ENCODE results near the gene EHD4. TPM values are rescaled to one million over a fixed set of nuclear protein-coding genes. Genes with fewer than 3 reads are reported as not detected.

The EHD4 gene
- total and polyA plus RNA-seq, 2 experiments from 2014 or later: 27.3 to 34.7 TPM

DNA sequence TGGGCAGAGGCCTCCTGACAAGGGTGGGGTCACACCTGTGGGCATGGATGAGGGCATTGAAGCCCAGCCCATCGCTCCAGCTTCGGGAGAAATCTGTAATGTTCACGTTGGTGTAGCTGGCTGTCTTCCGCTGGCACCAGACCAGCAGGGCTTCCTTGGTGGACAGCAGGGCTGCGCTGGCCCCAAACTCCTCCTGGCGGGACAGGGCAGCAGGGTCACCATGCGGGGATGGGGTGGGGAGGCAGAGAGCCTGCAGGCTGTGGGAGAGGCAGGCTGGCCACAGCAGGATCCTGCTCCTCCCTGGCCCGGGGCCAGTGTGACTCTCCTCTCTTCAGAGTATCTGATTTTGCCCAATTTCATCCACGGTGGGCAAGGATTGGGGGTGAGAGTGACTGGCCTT lies 84.5 kb downstream of the EHD4 start:
- Histone ChIP-seq H3K27me3 (no peaks in the 10 kb centered on the region), H3K9me2 (replicated peaks; ENCODE audit: insufficient read depth) (no peaks in the 10 kb centered on the region), H3K4me2 (no peak overlapping the region), H4K20me1 (ENCODE audit: insufficient read depth, poor library complexity, severe bottlenecking) (no peaks in the 10 kb centered on the region), H3K4me1 (ENCODE audit: insufficient read depth) (no peaks in the 10 kb centered on the region), H3K36me3 (replicated peaks; ENCODE audit: insufficient read depth, low read depth) (no peaks in the 10 kb centered on the region), H3K79me2 (no peaks in the 10 kb centered on the region), H3K27ac (no peak overlapping the region), H2AFZ (no peak overlapping the region), H3K4me3 (no peak overlapping the region), H3K9me3 (ENCODE audit: low read depth) (no peaks in the 10 kb centered on the region)
- 84% methylated on average over 7 of the region's 9 CpGs for WGBS (ENCODE audit: low lambda C conversion rate, missing lambda C conversion rate)
- DNase-seq (ENCODE audit: low spot score): no peak
- TF ChIP-seq EZH2phosphoT487 (IDR thresholded peaks at IDR 0.05; ENCODE audit: low read depth, severe bottlenecking, unreplicated experiment) (no peak), EZH2 (IDR thresholded peaks at IDR 0.05; ENCODE audit: borderline replicate concordance) (no peak)
- TF ChIP-seq, protein P1, sequence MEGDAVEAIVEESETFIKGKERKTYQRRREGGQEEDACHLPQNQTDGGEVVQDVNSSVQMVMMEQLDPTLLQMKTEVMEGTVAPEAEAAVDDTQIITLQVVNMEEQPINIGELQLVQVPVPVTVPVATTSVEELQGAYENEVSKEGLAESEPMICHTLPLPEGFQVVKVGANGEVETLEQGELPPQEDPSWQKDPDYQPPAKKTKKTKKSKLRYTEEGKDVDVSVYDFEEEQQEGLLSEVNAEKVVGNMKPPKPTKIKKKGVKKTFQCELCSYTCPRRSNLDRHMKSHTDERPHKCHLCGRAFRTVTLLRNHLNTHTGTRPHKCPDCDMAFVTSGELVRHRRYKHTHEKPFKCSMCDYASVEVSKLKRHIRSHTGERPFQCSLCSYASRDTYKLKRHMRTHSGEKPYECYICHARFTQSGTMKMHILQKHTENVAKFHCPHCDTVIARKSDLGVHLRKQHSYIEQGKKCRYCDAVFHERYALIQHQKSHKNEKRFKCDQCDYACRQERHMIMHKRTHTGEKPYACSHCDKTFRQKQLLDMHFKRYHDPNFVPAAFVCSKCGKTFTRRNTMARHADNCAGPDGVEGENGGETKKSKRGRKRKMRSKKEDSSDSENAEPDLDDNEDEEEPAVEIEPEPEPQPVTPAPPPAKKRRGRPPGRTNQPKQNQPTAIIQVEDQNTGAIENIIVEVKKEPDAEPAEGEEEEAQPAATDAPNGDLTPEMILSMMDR (IDR thresholded peaks at IDR 0.05; ENCODE audit: poor library complexity): no peak

DNA sequence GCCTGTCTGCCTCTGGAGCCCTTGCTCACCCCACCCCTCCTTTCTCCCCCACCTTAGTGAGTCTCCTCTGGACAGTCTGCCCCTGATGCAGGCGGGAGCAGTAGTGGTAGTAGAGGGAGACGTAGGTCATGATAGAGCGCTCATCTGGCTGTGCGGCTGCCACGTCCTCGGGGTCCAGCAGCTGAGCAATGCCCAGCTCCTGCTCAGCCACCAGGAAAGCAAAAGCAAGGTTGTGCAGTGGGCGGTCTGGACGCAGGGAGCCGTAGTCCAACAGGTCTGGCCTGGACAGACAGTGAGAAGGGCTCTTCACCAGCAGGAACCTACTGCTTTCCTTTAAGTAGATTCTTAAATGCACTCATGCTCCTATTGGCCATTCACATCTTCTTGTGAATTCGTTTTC lies 85.2 kb downstream of the EHD4 start:
- Histone ChIP-seq H3K27me3 (no peaks in the 10 kb centered on the region), H3K79me2 (no peaks in the 10 kb centered on the region), H2AFZ (no peak overlapping the region), H3K9me2 (replicated peaks; ENCODE audit: insufficient read depth) (no peaks in the 10 kb centered on the region), H3K4me2 (no peak overlapping the region), H3K9me3 (ENCODE audit: low read depth) (no peaks in the 10 kb centered on the region), H3K36me3 (replicated peaks; ENCODE audit: insufficient read depth, low read depth) (no peaks in the 10 kb centered on the region), H3K4me1 (ENCODE audit: insufficient read depth) (peaks cover 7% of the 10 kb centered on the region), H3K27ac (no peak overlapping the region), H3K4me3 (no peak overlapping the region), H4K20me1 (ENCODE audit: insufficient read depth, poor library complexity, severe bottlenecking) (no peaks in the 10 kb centered on the region)
- DNase-seq (ENCODE audit: low spot score): no peak
- TF ChIP-seq EZH2phosphoT487 (IDR thresholded peaks at IDR 0.05; ENCODE audit: low read depth, severe bottlenecking, unreplicated experiment) (no peak), EZH2 (IDR thresholded peaks at IDR 0.05; ENCODE audit: borderline replicate concordance) (no peak)
- TF ChIP-seq, protein P1 (IDR thresholded peaks at IDR 0.05; ENCODE audit: poor library complexity): no peak
- WGBS (ENCODE audit: low lambda C conversion rate, missing lambda C conversion rate): 95% methylated on average over 10 of the region's 10 CpGs

DNA sequence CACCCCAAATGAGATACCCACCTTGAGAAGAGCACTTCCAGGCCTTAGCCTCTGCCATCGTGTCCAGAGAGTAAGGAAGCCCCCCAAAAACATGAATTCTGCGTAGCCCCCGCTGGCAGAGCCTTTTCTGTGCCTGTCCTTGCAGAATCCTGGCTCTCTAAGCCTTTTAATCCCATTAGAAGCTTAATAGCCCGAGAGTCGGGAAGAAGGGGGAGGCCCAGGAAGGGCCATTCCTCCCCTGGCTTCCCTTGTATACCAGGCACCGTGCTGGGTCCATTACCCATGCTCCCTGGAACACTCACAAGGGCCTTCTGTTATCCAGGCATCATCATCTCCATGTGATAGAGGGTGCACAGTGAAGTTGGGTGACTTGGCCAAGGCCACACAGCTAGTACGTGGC lies 85.6 kb downstream of the EHD4 start:
- TF ChIP-seq, protein P1 (IDR thresholded peaks at IDR 0.05; ENCODE audit: poor library complexity): no peak
- TF ChIP-seq EZH2 (IDR thresholded peaks at IDR 0.05; ENCODE audit: borderline replicate concordance): no peak
- TF ChIP-seq EZH2phosphoT487 (IDR thresholded peaks at IDR 0.05; ENCODE audit: low read depth, severe bottlenecking, unreplicated experiment): no peak
- no peaks in the 10 kb centered on the region for H3K27me3 ChIP-seq
- H2AFZ ChIP-seq: no peak overlapping the region
- H4K20me1 ChIP-seq (ENCODE audit: insufficient read depth, poor library complexity, severe bottlenecking): no peaks in the 10 kb centered on the region
- H3K4me1 ChIP-seq (ENCODE audit: insufficient read depth): peaks cover 11% of the 10 kb centered on the region
- no peak overlapping the region for H3K4me3 ChIP-seq
- no peak for DNase-seq (ENCODE audit: low spot score)
- no peaks in the 10 kb centered on the region for H3K9me2 ChIP-seq (replicated peaks; ENCODE audit: insufficient read depth)
- WGBS (ENCODE audit: low lambda C conversion rate, missing lambda C conversion rate): 72% methylated on average over 7 of the region's 7 CpGs
- H3K79me2 ChIP-seq: no peaks in the 10 kb centered on the region
- no peaks in the 10 kb centered on the region for H3K36me3 ChIP-seq (replicated peaks; ENCODE audit: insufficient read depth, low read depth)
- H3K9me3 ChIP-seq (ENCODE audit: low read depth): no peaks in the 10 kb centered on the region
- H3K4me2 ChIP-seq: no peak overlapping the region
- H3K27ac ChIP-seq: no peak overlapping the region

DNA sequence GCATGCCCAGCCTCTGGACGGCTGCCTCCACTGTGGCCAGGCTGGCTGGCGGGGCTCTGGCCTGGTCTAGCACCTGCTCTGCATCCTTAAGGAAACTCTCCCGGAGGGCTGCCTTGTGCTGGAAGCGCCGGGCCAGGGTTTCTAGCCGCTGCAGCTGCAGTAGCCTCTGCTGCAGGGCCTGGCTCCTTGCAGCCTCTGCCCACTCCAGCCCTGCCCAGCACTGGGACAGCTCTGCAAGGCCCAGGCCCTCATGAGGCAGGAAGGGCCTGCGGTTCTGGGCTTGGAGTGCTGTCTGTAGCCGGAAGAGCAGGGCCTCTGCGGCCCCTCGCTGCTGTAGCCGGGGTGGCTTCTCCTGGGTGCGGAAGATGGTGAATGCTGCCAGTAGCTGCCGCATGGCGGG lies 86.5 kb downstream of the EHD4 start:
- Histone ChIP-seq H3K4me2 (no peak overlapping the region), H3K9me3 (ENCODE audit: low read depth) (no peaks in the 10 kb centered on the region), H3K4me1 (ENCODE audit: insufficient read depth) (peaks cover 13% of the 10 kb centered on the region), H4K20me1 (ENCODE audit: insufficient read depth, poor library complexity, severe bottlenecking) (no peaks in the 10 kb centered on the region), H2AFZ (no peak overlapping the region), H3K27ac (no peak overlapping the region), H3K36me3 (replicated peaks; ENCODE audit: insufficient read depth, low read depth) (no peaks in the 10 kb centered on the region), H3K27me3 (no peaks in the 10 kb centered on the region), H3K9me2 (replicated peaks; ENCODE audit: insufficient read depth) (no peaks in the 10 kb centered on the region), H3K79me2 (no peaks in the 10 kb centered on the region), H3K4me3 (no peak overlapping the region)
- TF ChIP-seq EZH2phosphoT487 (IDR thresholded peaks at IDR 0.05; ENCODE audit: low read depth, severe bottlenecking, unreplicated experiment) (no peak), EZH2 (IDR thresholded peaks at IDR 0.05; ENCODE audit: borderline replicate concordance) (no peak)
- TF ChIP-seq, protein P1 (IDR thresholded peaks at IDR 0.05; ENCODE audit: poor library complexity): no peak
- no peak for DNase-seq (ENCODE audit: low spot score)
- 99% methylated on average over 14 of the region's 14 CpGs for WGBS (ENCODE audit: low lambda C conversion rate, missing lambda C conversion rate)

Measured in hepatocyte (in vitro differentiated cells).